ENCODE results near the gene HTT.
A peak's percentile ranks its signal among the peaks of the same experiment; 100 is the strongest.

The HTT gene

DNA sequence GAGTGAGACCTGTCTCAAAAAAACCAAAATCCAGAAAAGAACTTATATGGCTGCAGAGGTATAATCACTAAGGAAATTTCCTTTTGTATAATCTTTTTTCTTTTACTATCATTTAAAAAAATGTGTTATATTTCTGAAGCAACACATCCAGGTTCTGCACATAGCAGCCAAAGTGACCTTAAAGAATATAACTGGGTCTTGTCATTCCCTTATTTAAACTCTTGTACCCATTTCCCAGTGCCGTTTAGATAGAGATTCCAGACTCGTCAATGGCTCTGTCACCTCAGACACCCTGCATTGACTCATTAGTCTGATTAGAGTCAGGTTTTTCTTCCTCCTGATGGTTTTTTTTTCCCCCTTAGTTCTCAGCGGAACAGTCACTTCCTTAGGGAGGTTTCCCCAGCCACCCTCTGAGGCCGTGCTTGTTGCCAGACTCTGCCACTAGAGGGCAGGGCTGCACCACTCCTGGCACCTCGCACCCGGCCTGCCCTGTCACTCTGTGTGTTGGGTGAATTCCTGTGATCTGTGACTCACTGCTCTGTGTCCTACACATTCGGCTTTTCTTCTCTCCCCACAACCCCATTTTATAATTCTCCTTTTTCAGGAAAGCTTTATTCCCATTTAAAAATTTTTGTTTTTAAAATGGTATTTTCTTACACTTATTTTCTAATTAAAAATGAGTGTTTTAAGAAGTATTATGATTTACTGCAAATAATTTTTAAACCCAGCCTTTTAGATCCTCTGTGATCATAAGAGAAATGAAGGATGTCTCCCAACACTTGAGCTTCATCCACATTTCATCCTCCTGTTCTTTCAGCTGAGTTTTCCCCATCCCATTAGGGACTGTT, 32.1 kb downstream of the HTT start:
- peak; percentile 96 for TF ChIP-seq CTCF (IDR thresholded peaks at IDR 0.05; ENCODE audit: low read depth, low read length)
- H3K4me3 ChIP-seq (ENCODE audit: low read depth, low read length), result no peak overlapping the region

DNA sequence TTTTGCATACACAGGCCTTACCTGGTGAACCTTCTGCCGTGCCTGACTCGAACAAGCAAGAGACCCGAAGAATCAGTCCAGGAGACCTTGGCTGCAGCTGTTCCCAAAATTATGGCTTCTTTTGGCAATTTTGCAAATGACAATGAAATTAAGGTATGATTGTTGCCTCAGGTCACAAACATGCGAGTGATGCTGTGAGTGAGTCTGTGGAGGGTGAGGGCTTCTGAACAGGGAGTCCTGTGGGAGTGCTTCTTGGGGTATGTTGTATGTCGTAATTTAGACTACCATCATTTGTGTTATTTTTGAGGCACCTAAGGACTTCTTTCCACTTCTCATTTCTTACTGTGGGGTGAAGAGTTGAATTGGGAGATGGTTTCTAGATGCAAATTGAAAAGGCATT, 32.8 kb downstream of the HTT start:
- no peak for TF ChIP-seq CTCF (IDR thresholded peaks at IDR 0.05; ENCODE audit: low read depth, low read length)
- no peak overlapping the region for H3K4me3 ChIP-seq (ENCODE audit: low read depth, low read length)

- no peak for TF ChIP-seq CTCF (IDR thresholded peaks at IDR 0.05; ENCODE audit: low read depth, low read length)
- no peak overlapping the region for H3K4me3 ChIP-seq (ENCODE audit: low read depth, low read length)
Measured at GRCh38 chr4:3107691-3108121, 33.2 kb downstream of the HTT start.

GRCh38 chr4:3108211-3108610, 33.7 kb downstream of the HTT start:
- no peak for TF ChIP-seq CTCF (IDR thresholded peaks at IDR 0.05; ENCODE audit: low read depth, low read length)

DNA sequence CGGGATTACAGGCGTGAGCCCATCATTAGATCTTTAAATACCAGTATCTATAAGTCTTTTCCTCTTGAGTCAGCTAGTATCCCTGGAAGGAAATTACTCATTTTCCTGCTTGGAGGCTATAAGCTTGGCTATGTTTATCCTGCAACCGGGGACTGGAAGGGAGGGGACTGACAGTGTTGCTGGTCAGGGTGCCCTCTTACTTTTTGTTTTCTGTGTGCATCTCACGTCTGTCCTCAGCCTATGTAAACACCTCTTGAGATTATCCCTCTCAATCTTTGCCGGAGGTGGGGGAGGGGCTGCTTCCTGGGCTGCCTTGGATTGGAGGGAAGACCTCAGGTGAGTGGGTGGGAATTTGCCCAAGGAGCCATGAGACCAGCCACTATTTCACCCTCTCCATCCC, 37.0 kb downstream of the HTT start:
- no peak for TF ChIP-seq CTCF (IDR thresholded peaks at IDR 0.05; ENCODE audit: low read depth, low read length)
- no peak overlapping the region for H3K4me3 ChIP-seq (ENCODE audit: low read depth, low read length)

More at GRCh38 chr4:3108211-3108610, 33.7 kb downstream of the HTT start:
- no peak overlapping the region for H3K4me3 ChIP-seq (ENCODE audit: low read depth, low read length)

DNA sequence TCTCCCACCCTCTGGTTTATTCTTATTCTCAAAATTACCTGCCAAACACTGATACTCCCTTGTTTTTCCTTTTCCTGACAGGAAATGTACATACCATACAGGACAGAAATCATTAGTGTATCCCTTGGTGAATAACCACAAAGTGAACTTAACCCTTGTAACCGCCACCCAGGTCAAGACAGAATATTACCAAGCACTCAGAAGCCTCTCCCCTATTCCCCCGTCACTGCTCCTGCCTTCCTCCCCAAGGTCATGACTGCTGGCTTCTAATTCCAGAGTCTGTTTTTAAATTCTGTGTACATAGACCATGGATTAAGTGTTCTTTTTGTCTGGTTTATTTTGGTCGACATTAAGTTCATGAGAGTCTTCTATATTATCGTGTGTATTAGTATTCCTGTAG, 37.7 kb downstream of the HTT start:
- no peak overlapping the region for H3K4me3 ChIP-seq (ENCODE audit: low read depth, low read length)
- TF ChIP-seq CTCF (IDR thresholded peaks at IDR 0.05; ENCODE audit: low read depth, low read length), result no peak

GRCh38 chr4:3112609-3113469, 38.4 kb downstream of the HTT start:
- TF ChIP-seq CTCF (IDR thresholded peaks at IDR 0.05; ENCODE audit: low read depth, low read length), result no peak
- H3K4me3 ChIP-seq (ENCODE audit: low read depth, low read length), result no peak overlapping the region

Data from WI38 (cell line).